ENCODE measurements around the gene SURF4. TPM values are rescaled to one million over a fixed set of nuclear protein-coding genes. Genes with fewer than 3 reads are reported as not detected.
A peak's percentile ranks its signal among the peaks of the same experiment; 100 is the strongest.

The SURF4 gene
- total and polyA plus RNA-seq, 8 donors: 26.4 to 200 (median 132) TPM

- TF ChIP-seq, protein P1, sequence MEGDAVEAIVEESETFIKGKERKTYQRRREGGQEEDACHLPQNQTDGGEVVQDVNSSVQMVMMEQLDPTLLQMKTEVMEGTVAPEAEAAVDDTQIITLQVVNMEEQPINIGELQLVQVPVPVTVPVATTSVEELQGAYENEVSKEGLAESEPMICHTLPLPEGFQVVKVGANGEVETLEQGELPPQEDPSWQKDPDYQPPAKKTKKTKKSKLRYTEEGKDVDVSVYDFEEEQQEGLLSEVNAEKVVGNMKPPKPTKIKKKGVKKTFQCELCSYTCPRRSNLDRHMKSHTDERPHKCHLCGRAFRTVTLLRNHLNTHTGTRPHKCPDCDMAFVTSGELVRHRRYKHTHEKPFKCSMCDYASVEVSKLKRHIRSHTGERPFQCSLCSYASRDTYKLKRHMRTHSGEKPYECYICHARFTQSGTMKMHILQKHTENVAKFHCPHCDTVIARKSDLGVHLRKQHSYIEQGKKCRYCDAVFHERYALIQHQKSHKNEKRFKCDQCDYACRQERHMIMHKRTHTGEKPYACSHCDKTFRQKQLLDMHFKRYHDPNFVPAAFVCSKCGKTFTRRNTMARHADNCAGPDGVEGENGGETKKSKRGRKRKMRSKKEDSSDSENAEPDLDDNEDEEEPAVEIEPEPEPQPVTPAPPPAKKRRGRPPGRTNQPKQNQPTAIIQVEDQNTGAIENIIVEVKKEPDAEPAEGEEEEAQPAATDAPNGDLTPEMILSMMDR (IDR thresholded peaks at IDR 0.05): no peak
- TF ChIP-seq POLR2AphosphoS5 (IDR thresholded peaks at IDR 0.05) (no peak), EP300 (IDR thresholded peaks at IDR 0.05) (no peak), POLR2A (IDR thresholded peaks at IDR 0.05) (no peak)
- Histone ChIP-seq H3K4me3 (peak overlapping the region; percentile 82 to 93 (median 88)), H3K27ac (peak overlapping the region; percentile 90 to 97 (median 91)), H3K36me3 (peaks cover 61 to 71% (median 70%) of the 10 kb centered on the region in 4 donors), H3K9me3 (no peaks in the 10 kb centered on the region), H3K4me1 (peaks cover 26 to 45% (median 40%) of the 10 kb centered on the region in 4 donors), H3K27me3 (no peaks in the 10 kb centered on the region)
- WGBS, 5 donors: 0 to 1% (median 0%) methylated on average over 23 to 41 of the region's 41 CpGs
- intact Hi-C loops (cut with DNase I; ENCODE audit: low total_unique reads): no loop called here
- DNase-seq: peak in 1 of 2 donors; percentile 75
Observed at GRCh38 chr9:133347515-133347984, 28.3 kb downstream of the SURF4 start.

GRCh38 chr9:133346021-133346785 lies 29.7 kb downstream of the SURF4 start:
- peaks cover 58 to 71% (median 70%) of the 10 kb centered on the region in 4 donors for H3K36me3 ChIP-seq

GRCh38 chr9:133345596-133345995 lies 30.3 kb downstream of the SURF4 start:
- no peak overlapping the region for H3K4me3 ChIP-seq
- H3K36me3 ChIP-seq: peaks cover 58 to 71% (median 70%) of the 10 kb centered on the region in 4 donors
- no peak overlapping the region for H3K27ac ChIP-seq
- intact Hi-C loops (cut with DNase I; ENCODE audit: low total_unique reads): no loop called here
- DNase-seq: no peak
- H3K27me3 ChIP-seq: no peaks in the 10 kb centered on the region
- no peaks in the 10 kb centered on the region for H3K9me3 ChIP-seq
- 83 to 94% (median 92%) methylated on average over 3 to 6 of the region's 6 CpGs for whole genome bisulfite sequencing, 5 donors
- H3K4me1 ChIP-seq: peaks cover 26 to 53% (median 40%) of the 10 kb centered on the region in 4 donors
- TF ChIP-seq, protein P1 (IDR thresholded peaks at IDR 0.05): no peak
- TF ChIP-seq POLR2AphosphoS5 (IDR thresholded peaks at IDR 0.05) (no peak), POLR2A (IDR thresholded peaks at IDR 0.05) (no peak), EP300 (IDR thresholded peaks at IDR 0.05) (no peak)

More at GRCh38 chr9:133346021-133346785, 29.7 kb downstream of the SURF4 start:
- Histone ChIP-seq H3K9me3 (no peaks in the 10 kb centered on the region), H3K27me3 (no peaks in the 10 kb centered on the region), H3K4me3 (peak overlapping the region; percentile 82 to 93 (median 88)), H3K27ac (peak overlapping the region in 4 of 5 donors; percentile 91 to 97 (median 93)), H3K4me1 (peaks cover 26 to 49% (median 40%) of the 10 kb centered on the region in 4 donors)
- TF ChIP-seq, protein P1 (IDR thresholded peaks at IDR 0.05): no peak
- TF ChIP-seq EP300 (IDR thresholded peaks at IDR 0.05) (no peak), POLR2A (IDR thresholded peaks at IDR 0.05) (no peak), POLR2AphosphoS5 (IDR thresholded peaks at IDR 0.05) (no peak)
- intact Hi-C loops (cut with DNase I; ENCODE audit: low total_unique reads): no loop called here
- 41 to 54% (median 48%) methylated on average over 13 to 15 of the region's 15 CpGs for WGBS, 5 donors
- DNase-seq: no peak

- Histone ChIP-seq H3K4me1 (peaks cover 25 to 56% (median 38%) of the 10 kb centered on the region in 4 donors), H3K4me3 (no peak overlapping the region), H3K36me3 (peaks cover 58 to 71% (median 70%) of the 10 kb centered on the region in 4 donors), H3K9me3 (no peaks in the 10 kb centered on the region), H3K27me3 (no peaks in the 10 kb centered on the region), H3K27ac (no peak overlapping the region)
- intact Hi-C loops (cut with DNase I; ENCODE audit: low total_unique reads): no loop called here
- no peak for TF ChIP-seq POLR2A (IDR thresholded peaks at IDR 0.05)
- TF ChIP-seq POLR2AphosphoS5 (IDR thresholded peaks at IDR 0.05): no peak
- TF ChIP-seq, protein P1 (IDR thresholded peaks at IDR 0.05): no peak
- TF ChIP-seq EP300 (IDR thresholded peaks at IDR 0.05): no peak
- WGBS, 5 donors: 94 to 98% (median 96%) methylated on average over 9 to 12 of the region's 12 CpGs
- DNase-seq: no peak
Observed at GRCh38 chr9:133344979-133345378, 30.9 kb downstream of the SURF4 start.
